Suprapubic skin (tissue), 4 donors: Measurements from ENCODE around the gene ACAD10. TPM values are rescaled to one million over a fixed set of nuclear protein-coding genes. Genes with fewer than 3 reads are reported as not detected.

Experiments used
- DNase-seq, 2 donors: peaks; one replicate each; pipeline ENCODE4 v3.0.0-alpha.2; 2019; ENCODE audit warnings: low spot score in 2 of 2
- H3K27ac ChIP-seq: fragments of 200-600 bp; sonication (generic); one replicate; pipeline ENCODE4 v1.5.1; 2019
- H3K27me3 ChIP-seq: fragments of 200-600 bp; sonication (generic); one replicate; pipeline ENCODE4 v1.5.1; 2019
- H3K36me3 ChIP-seq: fragments of 200-600 bp; sonication (generic); one replicate; pipeline ENCODE4 v1.5.1; 2019
- H3K4me1 ChIP-seq: fragments of 200-600 bp; sonication (generic); one replicate; pipeline ENCODE4 v1.5.1; 2019
- H3K4me3 ChIP-seq: fragments of 200-600 bp; sonication (generic); one replicate; pipeline ENCODE4 v1.5.1; 2019; ENCODE audit warnings: mild to moderate bottlenecking
- H3K9me3 ChIP-seq: fragments of 200-600 bp; sonication (generic); one replicate; pipeline ENCODE4 v1.5.1; 2019
- EP300 ChIP-seq: sonication (generic); formaldehyde crosslinking; IDR thresholded peaks from one replicate; pipeline ENCODE4 v1.6.1; 2017; ENCODE audit warnings: antibody characterized with exemption
- POLR2A ChIP-seq, 2 donors: fragments of 450-650 bp; IDR thresholded peaks; one replicate each; pipeline ENCODE4 v1.6.1; 2017; ENCODE audit warnings: antibody characterized with exemption in 2 of 2, mild to moderate bottlenecking in 2 of 2, moderate library complexity in 2 of 2
- POLR2AphosphoS5 ChIP-seq, 3 donors: sonication (generic); formaldehyde crosslinking; IDR thresholded peaks; one replicate each; pipeline ENCODE4 v1.6.1; 2017; ENCODE audit warnings: antibody characterized with exemption in 3 of 3
- WGBS: methylation state at CpG from one replicate; pipeline ENCODE4 v1.1.5; 2018; 5-methylcytosine and 5-hydroxymethylcytosine counted together
- total RNA-seq, 4 donors: library from RNA; depleted of rRNA; stranded (reverse); fragments of >200 nt; gene quantifications; one replicate each; pipeline ENCODE4 v1.1.0, GENCODE V29; 2016
- TF ChIP-seq, protein P1 (sequence below), 2 donors: fragments of 200-600 bp in 1 of 2; fragments of 450-650 bp in 1 of 2; sonication (generic) in 1 of 2; IDR thresholded peaks; one replicate each; pipeline ENCODE4 v1.5.1; 2016 to 2019; ENCODE audit warnings: antibody characterized with exemption in 2 of 2, mild to moderate bottlenecking in 1 of 2, moderate library complexity in 1 of 2

ACAD10 gene
- total RNA-seq, 4 donors from 2014 or later: 22.8 to 75.7 (median 26.5) TPM

DNA sequence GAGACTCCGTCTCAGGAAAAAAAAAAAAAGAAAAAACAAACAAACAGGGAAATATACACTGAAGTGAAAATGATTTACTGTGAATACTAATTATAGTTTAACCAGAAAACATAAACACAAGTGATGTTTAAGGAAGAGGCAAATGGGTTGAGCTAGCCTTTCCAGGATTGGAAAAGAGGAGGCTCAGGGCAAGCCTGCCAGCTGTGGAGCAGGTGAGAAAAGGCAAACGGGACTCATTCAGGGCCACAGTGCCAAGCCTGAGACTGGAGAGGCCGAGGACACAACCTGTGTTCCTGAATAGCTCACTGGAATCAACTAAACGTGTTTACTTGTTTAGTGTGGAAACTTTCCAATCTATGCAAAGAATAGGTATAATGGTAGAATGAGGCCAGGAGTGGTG is 120.5 kb downstream of the ACAD10 start:
- no peaks in the 10 kb centered on the region for H3K27me3 ChIP-seq
- DNase-seq: no peak
- no peak overlapping the region for H3K4me3 ChIP-seq
- no peak for TF ChIP-seq EP300
- TF ChIP-seq POLR2A (IDR thresholded peaks at IDR 0.05): no peak
- TF ChIP-seq, protein P1, sequence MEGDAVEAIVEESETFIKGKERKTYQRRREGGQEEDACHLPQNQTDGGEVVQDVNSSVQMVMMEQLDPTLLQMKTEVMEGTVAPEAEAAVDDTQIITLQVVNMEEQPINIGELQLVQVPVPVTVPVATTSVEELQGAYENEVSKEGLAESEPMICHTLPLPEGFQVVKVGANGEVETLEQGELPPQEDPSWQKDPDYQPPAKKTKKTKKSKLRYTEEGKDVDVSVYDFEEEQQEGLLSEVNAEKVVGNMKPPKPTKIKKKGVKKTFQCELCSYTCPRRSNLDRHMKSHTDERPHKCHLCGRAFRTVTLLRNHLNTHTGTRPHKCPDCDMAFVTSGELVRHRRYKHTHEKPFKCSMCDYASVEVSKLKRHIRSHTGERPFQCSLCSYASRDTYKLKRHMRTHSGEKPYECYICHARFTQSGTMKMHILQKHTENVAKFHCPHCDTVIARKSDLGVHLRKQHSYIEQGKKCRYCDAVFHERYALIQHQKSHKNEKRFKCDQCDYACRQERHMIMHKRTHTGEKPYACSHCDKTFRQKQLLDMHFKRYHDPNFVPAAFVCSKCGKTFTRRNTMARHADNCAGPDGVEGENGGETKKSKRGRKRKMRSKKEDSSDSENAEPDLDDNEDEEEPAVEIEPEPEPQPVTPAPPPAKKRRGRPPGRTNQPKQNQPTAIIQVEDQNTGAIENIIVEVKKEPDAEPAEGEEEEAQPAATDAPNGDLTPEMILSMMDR (IDR thresholded peaks at IDR 0.05): no peak
- no peak for TF ChIP-seq POLR2AphosphoS5 (IDR thresholded peaks at IDR 0.05)
- 83% methylated on average over 4 of the region's 4 CpGs for WGBS
- H3K4me1 ChIP-seq: no peaks in the 10 kb centered on the region
- no peak overlapping the region for H3K27ac ChIP-seq
- H3K9me3 ChIP-seq: no peaks in the 10 kb centered on the region
- H3K36me3 ChIP-seq: peaks cover 91% of the 10 kb centered on the region

Other genes starting within 250 kb of the ACAD10 start
- 10 to 100 TPM; 23.3 to 62.8 (median 35.8) TPM for gene ATXN2, start 86.7 kb upstream of the ACAD10 start, total RNA-seq
- 10 to 100 TPM; 15.8 to 21.8 (median 19.3) TPM for gene BRAP, start 97 bp upstream of the ACAD10 start, total RNA-seq
- 100 to 1,000 TPM; 111 to 156 (median 130) TPM for gene ALDH2, start 80.9 kb downstream of the ACAD10 start, total RNA-seq
- 10 to 100 TPM; 38.9 to 69.7 (median 58.6) TPM for gene MAPKAPK5, start 156.2 kb downstream of the ACAD10 start, total RNA-seq